GM12892 (cell line): Measurements from ENCODE around the gene SPNS1.

Experiments
- DNase-seq: peaks from one replicate; pipeline ENCODE4 v3.0.0; 2011; ENCODE audit not compliant: insufficient read length
- FAIRE-seq: peaks from 2 replicates; lab custom pipeline; 2011; peaks lifted over from hg19 to GRCh38; lab: Jason Lieb, UNC
- POLR2A ChIP-seq: IDR thresholded peaks from 2 replicates; pipeline ENCODE4 v1.6.1; 2011; ENCODE audit warnings: low read depth, low read length, control low read depth
- POLR2AphosphoS5 ChIP-seq: IDR thresholded peaks from 2 replicates; pipeline ENCODE4 v1.6.1; 2011; ENCODE audit warnings: low read depth, low read length, control low read depth
- TAF1 ChIP-seq: IDR thresholded peaks from 2 replicates; pipeline ENCODE4 v1.6.1; 2011; ENCODE audit warnings: low read depth, mild to moderate bottlenecking, control low read depth, low read length, borderline replicate concordance

The SPNS1 gene

GRCh38 chr16:29023279-29024277 is 49.0 kb downstream of the SPNS1 start:
- TF ChIP-seq POLR2AphosphoS5 (no peak), TAF1 (no peak), POLR2A (no peak)
- DNase-seq = no peak
- no peak for FAIRE-seq

GRCh38 chr16:29024278-29024677 is 49.7 kb downstream of the SPNS1 start:
- FAIRE-seq (no peak), DNase-seq (no peak)
- no peak for TF ChIP-seq POLR2A
- TF ChIP-seq POLR2AphosphoS5 = no peak
- no peak for TF ChIP-seq TAF1

- no peak for FAIRE-seq
These were observed 50.6 kb downstream of the SPNS1 start for GRCh38 chr16:29025218-29025617.

GRCh38 chr16:29025735-29026134 is 51.2 kb downstream of the SPNS1 start:
- TF ChIP-seq TAF1 (no peak), POLR2A (no peak), POLR2AphosphoS5 (no peak)
- no peak for FAIRE-seq
- no peak for DNase-seq

More at GRCh38 chr16:29025218-29025617, 50.6 kb downstream of the SPNS1 start:
- DNase-seq = no peak
- TF ChIP-seq POLR2AphosphoS5 = no peak
- no peak for TF ChIP-seq POLR2A

- TF ChIP-seq POLR2A = no peak
- TF ChIP-seq POLR2AphosphoS5 = no peak
- no peak for TF ChIP-seq TAF1
- FAIRE-seq (no peak), DNase-seq (no peak)
These were observed 54.0 kb downstream of the SPNS1 start for GRCh38 chr16:29028457-29029167.

GRCh38 chr16:29029168-29029994 is 54.8 kb downstream of the SPNS1 start:
- no peak for DNase-seq
- TF ChIP-seq TAF1 = no peak
- peak; percentile 84 for FAIRE-seq

GRCh38 chr16:29030086-29030840 is 55.7 kb downstream of the SPNS1 start:
- FAIRE-seq (no peak), DNase-seq (no peak)
- TF ChIP-seq POLR2AphosphoS5 (no peak), TAF1 (no peak), POLR2A (no peak)
